ENCODE data around the gene METTL5.
"Not testable (repeated sequence)": the region's sequence is repeated elsewhere in the genome, so short reads cannot be mapped to it uniquely, and the experiment has no call there.

Gene METTL5

GRCh38 chr2:169834401-169834800 lies 9.7 kb upstream of the METTL5 start:
- in situ Hi-C loops (cut with MboI; ENCODE audit: low sequenced_read_pairs): no loop called here

DNA sequence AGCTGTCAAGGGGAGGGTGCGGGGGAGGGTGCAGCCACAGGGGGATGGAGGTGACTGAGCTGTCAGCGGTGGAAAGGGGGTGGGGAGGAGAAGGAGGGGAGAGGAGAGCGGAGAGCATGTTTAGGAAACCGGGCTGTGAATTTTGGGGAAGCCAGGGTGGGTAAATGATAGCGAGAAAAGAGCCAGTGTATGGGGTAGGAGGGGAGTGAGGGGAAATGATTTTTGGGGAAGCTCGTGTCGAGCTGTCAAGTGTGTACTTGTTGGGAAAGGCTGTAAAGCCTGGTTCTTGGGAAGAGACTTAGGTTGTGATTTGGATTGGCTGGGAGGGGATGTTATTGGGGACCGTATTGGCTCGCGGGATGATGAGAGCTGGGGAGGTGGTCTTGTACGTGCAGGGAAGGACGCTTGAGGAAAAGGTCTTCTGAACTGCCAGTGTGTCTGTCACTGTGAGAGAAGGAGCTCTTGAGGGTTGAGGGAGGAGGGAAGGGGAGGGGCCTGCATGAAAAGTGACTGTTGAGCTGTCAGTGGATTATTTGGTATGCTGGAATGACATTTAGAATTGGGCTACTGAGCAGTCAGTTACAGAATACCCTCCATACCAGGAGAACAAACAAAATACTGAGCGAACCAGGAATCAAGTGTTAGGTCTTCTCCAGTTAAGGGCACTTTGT lies 3.6 kb upstream of the METTL5 start:
- in situ Hi-C loops (cut with MboI; ENCODE audit: low sequenced_read_pairs): no loop called here

DNA sequence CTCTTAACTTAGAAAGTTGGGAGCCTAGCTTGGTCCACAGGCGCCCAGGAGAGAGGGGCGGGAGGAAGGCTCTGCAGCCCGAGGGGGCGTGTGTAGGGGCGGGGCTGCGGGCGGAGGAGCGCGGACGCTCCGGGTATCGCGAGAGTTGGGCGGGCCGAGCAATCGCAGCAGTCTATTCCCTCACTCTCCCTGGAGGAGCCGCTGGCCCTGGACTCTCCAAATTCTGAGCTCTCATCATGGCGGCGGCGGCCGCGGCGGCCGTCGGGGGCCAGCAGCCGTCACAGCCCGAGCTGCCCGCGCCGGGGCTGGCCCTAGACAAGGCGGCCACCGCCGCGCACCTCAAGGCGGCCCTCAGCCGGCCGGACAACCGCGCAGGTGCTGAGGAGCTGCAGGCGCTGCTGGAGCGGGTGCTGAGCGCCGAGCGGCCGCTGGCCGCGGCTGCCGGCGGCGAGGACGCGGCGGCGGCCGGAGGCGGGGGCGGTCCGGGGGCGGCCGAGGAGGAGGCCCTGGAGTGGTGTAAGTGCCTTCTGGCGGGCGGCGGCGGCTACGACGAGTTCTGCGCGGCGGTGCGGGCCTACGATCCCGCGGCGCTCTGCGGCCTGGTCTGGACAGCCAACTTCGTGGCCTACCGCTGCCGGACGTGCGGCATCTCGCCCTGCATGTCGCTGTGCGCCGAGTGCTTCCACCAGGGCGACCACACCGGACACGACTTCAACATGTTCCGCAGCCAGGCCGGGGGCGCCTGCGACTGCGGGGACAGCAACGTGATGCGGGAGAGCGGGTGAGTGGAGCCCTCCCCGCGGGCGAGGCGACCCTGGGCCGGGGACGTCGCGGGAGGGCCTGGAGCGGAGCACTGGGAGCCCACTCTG lies 2.8 kb upstream of the METTL5 start, which contains the start of gene UBR3:
TSS of gene UBR3 (plus strand) at position 183 of the 869 bp plus-strand sequence. CDS start at position 237, 54 bp downstream.
- in situ Hi-C loops (cut with MboI; ENCODE audit: low sequenced_read_pairs): no loop called here

DNA sequence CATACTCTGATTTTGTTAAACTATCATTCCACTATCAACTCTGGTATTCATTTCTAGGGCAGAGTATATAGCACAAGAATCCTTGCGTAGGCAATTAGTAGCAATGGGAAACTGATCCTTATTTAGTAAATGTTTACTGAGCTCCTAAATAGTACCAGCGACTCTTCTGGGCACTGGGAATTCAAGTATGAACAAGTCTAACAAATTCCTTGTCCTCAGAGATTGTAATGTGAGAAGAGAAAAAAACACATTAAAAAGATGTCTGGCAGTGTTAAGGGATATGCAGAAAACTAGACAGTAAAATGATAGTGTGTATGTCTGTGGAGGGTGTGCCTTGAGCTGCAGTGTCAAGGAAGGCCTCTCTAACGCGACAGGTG lies 721 bp downstream of the METTL5 start:
- in situ Hi-C loops (cut with MboI; ENCODE audit: low sequenced_read_pairs): no loop called here

- in situ Hi-C loops (cut with MboI; ENCODE audit: low sequenced_read_pairs): no loop called here
Observed at GRCh38 chr2:169822785-169823392, 1.8 kb downstream of the METTL5 start.

- in situ Hi-C loops (cut with MboI; ENCODE audit: low sequenced_read_pairs): no loop called here
Observed at GRCh38 chr2:169822036-169822435, 2.7 kb downstream of the METTL5 start.

GRCh38 chr2:169820101-169820500 lies 4.6 kb downstream of the METTL5 start:
- in situ Hi-C loops (cut with MboI; ENCODE audit: low sequenced_read_pairs): not testable (repeated sequence)

DNA sequence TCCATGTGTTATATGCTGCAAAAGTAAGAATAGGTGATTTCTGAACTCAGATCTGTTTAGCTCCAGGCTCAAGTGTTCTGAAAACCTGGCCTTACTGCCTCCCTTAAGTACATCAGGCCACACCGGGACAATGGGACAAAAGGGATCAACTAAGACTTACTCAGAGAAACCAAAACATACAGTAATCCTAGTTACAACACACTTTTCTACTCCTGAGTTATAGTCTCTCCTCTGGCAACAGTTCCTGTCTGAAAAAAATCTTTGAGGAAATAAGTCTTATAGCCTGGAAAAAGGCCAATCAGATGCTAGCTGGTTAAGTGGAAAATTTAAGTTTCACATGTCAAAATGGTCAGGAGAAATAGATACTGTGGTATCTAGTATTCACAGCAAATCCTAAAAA lies 5.6 kb downstream of the METTL5 start:
- in situ Hi-C loops (cut with MboI; ENCODE audit: low sequenced_read_pairs): no loop called here

DNA sequence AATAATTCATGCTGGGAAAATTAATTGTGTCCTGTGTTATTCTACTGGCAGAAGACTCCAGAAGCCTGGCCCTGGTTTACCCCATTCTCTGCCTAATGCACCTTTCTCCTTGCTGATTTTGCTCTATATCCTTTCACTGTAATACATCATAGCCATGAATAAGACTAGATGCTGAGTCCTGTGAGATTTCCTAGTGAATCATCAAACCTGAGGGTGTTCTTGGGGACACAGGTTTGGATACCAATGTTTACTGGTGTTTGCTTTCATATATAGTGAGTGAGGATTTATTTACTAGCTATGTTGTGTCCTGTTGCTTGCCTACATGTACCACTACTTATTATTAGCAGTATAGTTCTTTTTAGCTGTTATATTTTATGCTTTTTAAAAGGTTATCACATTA lies 6.5 kb downstream of the METTL5 start:
- in situ Hi-C loops (cut with MboI; ENCODE audit: low sequenced_read_pairs): no loop called here

DNA sequence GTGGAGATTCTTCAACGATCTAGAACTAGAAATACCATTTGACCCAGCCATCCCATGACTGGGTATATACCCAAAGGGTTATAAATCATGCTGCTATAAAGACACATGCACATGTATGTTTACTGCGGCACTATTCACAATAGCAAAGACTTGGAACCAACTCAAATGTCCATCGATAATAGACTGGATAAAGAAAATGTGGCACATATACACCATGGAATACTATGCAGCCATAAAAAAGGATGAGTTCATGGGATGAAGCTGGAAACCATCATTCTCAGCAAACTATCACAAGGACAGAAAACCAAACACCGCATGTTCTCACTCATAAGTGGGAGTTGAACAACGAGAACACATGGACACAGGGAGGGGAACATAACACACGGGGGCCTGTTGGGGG lies 7.3 kb downstream of the METTL5 start:
- in situ Hi-C loops (cut with MboI; ENCODE audit: low sequenced_read_pairs): not testable (repeated sequence)

- in situ Hi-C loops (cut with MboI; ENCODE audit: low sequenced_read_pairs): not testable (repeated sequence)
Observed at GRCh38 chr2:169816961-169817360, 7.7 kb downstream of the METTL5 start.

DNA sequence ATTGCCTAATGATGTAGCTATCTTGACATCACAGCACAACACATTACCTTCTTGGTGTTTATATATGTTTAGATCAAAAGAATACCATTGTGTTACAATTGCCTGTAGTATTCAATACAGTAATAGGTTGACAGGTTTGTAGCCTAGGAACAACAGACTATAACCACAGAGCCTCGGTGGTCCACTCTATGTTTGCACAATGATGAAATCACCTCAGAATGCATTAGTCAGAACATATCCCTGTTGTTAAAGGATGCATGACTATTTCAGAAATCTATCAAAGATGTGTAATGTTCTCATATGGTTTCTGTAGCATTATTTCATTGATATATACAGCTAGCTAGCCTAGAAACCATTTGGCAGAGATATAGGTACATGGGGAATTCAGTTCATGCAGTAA lies 8.9 kb downstream of the METTL5 start:
- in situ Hi-C loops (cut with MboI; ENCODE audit: low sequenced_read_pairs): no loop called here

DNA sequence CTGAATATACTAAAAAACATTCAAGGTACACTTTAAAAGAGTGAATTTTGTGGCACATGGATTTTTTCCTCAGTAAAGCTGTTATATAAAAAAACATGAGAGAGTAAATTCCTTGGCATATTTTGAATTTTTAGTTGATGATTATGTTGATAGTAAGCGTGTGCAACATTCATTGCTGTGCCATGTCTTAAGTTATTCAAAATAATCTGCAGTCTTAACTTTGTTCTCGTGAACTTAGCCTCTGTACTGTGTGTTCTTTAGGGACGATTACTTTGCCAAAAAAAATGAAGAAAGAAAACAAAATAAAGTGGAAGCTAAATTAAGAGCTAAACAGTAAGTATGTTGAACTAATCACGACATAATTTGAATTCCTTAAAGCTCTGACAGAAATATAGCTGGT lies 16.5 kb downstream of the METTL5 start:
- in situ Hi-C loops (cut with MboI; ENCODE audit: low sequenced_read_pairs): no loop called here

GRCh38 chr2:169806586-169806985 lies 18.1 kb downstream of the METTL5 start:
- in situ Hi-C loops (cut with MboI; ENCODE audit: low sequenced_read_pairs): no loop called here

- in situ Hi-C loops (cut with MboI; ENCODE audit: low sequenced_read_pairs): no loop called here
Observed at GRCh38 chr2:169803480-169803879, 21.2 kb downstream of the METTL5 start.

DNA sequence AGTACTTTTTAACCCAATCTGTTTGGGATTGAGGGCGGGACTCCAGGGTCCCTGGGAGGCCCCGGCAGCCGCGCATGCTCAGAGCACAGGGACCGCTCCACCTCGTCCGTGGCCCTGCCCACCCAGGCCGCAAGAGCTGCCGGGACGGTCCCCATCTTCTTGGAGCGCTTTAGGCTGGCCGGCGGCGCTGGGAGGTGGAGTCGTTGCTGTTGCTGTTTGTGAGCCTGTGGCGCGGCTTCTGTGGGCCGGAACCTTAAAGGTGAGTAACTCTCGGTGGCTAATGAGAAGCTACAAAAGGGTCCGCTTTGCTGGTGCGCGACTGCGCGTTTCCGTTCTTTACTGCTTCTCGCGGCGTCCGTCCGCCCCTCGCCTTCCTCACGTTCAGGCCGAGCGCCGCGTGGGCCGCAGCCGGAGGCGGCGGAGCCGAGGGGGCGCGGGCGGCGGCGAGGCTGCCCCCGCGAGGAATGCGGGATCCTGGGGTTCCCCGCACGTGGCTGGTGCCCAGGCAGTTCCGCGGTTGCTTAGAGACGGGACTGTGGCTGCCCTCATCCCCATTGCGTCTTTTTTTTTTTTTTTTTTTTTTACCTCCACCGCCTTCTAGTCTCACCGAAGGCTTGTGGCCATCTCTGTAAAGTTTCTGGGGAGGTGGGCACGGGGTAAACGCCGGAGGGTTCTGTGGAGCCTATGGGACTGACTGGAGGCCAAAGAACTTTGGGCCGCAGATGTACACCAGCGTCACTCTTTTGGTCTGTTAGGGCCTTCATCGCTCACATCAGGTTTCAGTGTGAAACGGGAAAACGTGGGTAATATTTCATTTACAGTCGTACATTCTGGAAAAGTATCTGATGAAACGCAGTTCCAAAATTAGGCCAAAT lies 25.8 kb downstream of the METTL5 start, which contains the start of gene SSB:
TSS of gene SSB (plus strand) at position 154 of the 875 bp plus-strand sequence. CDS start 2,090 bp downstream, outside the sequence.
- in situ Hi-C loops (cut with MboI; ENCODE audit: low sequenced_read_pairs): no loop called here

- in situ Hi-C loops (cut with MboI; ENCODE audit: low sequenced_read_pairs): no loop called here
Observed at GRCh38 chr2:169798397-169798717, 26.3 kb downstream of the METTL5 start.

- in situ Hi-C loops (cut with MboI; ENCODE audit: low sequenced_read_pairs): no loop called here
Observed at GRCh38 chr2:169797601-169798000, 27.1 kb downstream of the METTL5 start.

DNA sequence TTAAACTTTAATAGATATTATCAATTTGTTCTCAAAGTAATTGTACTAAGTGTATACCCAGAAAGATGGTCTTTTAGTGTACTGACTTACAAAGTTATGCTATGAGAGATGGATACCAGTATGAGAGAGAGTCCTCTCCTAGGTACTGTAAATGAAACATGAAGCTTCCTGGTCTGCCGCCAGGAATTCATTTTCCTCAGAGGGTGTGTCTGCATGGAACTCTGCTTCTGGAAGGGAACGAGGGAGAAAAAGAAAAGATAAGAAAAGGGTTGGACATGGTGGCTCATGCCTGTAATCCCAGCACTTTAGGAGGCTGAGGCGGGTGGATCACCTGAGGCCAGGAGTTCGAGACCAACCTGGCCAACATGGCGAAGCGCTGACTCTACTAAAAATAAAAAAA lies 28.3 kb downstream of the METTL5 start:
- in situ Hi-C loops (cut with MboI; ENCODE audit: low sequenced_read_pairs): no loop called here

GRCh38 chr2:169795181-169795580 lies 29.5 kb downstream of the METTL5 start:
- in situ Hi-C loops (cut with MboI; ENCODE audit: low sequenced_read_pairs): no loop called here

DNA sequence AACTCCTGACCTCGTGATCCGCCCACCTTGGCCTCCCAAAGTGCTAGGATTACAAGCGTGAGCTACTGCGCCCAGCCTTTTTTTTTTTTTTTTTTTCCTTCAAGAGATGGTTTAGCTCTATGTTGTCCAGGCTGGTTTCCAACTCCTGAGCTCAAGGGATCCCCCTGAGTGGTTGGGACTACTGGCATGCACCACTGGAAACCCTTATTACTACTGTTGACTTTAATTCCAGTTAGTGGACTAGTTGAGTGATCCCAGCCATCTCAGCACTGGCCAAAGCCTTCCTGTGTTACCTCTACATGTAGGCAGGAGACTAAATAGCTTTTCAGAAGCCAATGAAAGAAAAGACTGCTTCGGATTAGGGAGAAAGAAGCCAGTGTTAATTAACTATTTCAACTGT lies 34.1 kb downstream of the METTL5 start:
- in situ Hi-C loops (cut with MboI; ENCODE audit: low sequenced_read_pairs): no loop called here
